ENCODE measurements around the gene COL1A1.
A peak's percentile ranks its signal among the peaks of the same experiment; 100 is the strongest.

COL1A1 gene

DNA sequence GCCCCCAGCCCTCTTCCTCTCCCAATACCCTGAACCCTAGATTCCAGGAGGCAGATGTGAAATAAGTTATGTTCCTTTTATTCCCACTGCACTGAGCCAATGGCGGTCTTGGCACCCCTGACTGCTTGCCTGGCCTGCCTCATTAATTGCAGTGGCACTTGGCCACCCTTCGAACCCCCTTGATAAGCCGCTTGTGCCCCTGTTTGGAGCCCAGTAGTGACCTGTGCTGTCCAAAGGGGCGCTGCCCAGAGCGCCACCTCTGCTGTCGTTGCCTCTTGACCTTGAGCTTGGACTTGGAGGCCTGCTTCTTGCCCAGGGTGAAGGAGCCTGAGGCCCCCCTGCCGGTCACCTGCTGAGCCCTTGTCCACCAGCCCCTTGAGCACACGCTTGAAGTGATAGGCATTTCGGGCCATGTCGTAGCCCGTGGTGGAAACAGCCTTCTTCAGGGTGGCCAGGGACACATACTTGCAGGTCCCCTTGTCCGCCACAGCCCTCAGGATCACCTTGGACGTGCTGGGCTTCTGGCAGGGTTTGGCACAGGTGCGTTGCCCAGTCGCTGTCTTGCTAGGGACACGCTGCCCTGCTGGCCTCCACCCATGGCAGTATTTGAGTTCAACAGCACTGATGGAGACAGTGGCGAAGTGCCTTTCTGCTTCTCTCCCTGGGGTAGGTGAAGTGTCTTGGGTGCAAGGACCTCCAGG, 29.9 kb downstream of the COL1A1 start:
- DNase-seq: no peak

DNA sequence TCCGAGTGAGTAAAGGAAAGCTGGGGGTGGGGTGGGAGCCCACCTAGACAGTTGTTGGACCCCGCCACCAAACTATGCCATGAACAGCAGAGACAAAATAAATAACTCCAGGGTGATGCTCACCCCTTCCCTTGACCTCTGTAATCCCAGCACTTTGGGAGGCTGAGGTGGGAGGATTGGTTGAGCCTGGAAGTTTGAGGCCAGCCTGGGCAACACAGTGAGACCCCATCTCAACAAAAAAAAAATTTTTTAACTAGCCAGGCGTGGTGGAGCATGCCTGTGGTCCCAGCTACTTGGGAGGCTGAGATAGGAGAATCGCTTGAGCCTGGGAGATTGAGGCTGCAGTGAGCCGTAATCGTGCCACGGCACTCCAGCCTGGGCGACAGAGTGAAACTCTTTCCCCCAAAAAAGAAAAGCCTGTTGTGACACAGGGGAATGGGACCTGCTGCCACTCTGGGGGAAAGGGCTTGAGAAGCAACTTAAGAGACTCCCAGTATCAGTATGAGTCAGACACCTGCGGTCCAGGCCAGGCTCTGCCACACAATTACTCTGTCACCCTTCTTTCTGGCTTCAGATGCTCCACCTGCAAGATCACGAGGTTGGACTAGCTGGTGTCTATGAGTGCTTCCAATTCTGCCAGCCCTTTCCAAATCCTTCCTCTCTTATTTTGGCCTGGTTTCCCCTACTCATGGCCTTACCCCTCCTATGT, 30.6 kb downstream of the COL1A1 start:
- no peak for DNase-seq

DNA sequence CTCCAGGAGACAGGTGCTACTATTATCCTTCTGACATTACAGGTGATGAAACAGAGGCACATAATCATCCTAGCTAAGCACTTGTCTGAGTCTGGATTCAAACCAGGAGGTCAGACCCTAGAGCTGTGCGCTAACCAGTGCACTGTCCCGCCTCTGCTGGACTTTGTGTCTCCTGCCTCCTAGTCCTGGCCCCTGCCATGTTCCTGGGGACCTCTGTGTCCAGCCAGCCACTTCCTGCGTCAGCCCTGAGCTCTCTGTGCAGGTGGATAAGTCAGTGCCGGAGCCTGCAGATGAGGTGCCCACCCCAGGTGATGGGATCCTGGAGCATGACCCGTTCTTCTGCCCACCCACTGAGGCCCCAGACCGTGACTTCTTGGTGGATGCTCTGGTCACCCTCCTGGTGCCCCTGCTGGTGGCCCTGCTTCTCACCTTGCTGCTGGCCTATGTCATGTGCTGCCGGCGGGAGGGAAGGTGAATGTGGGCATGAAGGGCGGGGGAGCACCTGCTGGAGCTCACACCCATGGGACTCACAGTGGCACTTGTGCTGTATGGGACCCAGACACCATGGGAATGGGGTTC, 31.5 kb downstream of the COL1A1 start:
- DNase-seq: no peak

DNA sequence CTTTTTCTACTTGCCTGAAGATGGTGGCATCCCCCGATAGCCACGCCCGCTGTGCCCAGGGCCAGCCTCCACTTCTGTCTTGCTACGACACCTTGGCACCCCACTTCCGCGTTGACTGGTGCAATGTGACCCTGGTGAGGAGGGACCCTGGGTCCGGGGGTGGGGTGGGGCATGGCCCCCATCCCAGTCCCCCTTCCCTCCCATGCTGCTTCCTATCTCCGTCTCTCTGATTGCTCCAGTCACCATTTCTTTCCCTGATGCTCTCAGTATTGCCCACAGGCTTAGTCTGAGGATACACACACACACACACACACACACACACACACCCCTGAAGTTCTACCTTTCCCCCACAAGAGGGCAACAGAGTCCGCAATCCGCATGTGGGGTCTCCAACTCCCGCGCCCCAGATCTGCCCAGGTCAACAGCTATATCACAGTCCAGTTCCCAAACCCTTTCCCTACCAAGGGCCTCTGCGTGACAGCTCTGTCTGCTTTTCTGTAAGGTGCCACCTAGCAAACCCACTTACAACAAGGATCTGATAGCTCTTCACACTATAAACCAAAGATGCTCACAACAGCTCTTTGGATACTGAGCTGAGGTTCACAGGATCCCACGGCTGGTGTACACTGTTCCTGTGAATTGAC, 32.2 kb downstream of the COL1A1 start:
- peak; percentile 69 for DNase-seq

DNA sequence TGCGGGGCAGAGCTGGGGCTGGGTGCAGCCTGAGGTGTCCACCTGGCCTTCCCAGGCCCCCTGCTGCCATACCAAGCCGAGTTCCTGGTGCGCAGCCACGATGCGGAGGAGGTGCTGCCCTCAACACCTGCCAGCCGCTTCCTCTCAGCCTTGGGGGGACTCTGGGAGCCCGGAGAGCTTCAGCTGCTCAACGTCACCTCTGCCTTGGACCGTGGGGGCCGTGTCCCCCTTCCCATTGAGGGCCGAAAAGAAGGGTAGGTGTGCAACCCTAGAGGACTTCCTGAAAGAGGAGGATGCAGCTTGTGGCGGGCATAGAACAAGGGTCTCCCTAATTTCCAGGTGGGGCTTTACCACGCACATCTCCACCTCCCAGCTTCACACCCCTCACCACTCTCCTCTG, 33.1 kb downstream of the COL1A1 start:
- DNase-seq: no peak

DNA sequence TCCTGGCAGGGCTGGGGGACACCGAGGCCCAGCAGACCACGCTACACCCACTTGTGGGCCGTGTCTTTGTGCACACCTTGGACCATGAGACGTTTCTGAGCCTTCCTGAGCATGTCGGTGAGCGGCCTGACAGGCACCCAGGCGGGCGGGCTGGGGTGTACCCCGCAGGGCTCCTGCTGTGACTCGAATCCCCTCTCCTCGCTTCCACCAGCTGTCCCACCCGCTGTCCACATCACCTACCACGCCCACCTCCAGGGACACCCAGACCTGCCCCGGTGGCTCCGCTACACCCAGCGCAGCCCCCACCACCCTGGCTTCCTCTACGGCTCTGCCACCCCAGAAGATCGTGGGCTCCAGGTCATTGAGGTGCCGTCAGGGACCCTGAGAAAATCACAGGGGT, 34.1 kb downstream of the COL1A1 start:
- no peak for DNase-seq

DNA sequence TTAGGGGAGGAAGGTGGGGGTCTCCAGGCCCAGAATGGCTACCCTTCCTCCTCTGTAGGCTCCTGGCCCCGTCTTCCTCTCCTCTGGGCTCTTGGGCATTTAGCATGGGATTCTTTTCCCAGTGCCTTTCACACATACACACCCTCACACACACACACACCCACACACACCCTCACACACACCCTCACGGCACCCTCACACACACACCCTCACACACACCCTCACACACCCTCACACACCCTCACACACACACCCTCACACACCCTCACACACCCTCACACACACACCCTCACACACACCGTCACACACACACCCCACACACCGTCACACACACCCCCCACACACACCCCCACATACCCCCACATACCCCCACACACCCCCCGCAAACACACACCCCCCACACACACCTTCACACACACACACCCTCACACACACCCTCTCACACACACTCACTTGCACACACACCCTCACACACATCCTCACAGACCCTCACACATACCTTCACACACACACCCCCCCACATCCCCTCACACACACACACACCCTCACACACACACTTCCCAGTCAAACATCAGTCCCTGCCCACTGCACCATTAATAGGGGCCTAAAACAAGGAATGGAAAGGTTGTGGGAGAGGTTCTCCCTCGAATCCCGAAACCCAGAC, 34.8 kb downstream of the COL1A1 start:
- no peak for DNase-seq

DNA sequence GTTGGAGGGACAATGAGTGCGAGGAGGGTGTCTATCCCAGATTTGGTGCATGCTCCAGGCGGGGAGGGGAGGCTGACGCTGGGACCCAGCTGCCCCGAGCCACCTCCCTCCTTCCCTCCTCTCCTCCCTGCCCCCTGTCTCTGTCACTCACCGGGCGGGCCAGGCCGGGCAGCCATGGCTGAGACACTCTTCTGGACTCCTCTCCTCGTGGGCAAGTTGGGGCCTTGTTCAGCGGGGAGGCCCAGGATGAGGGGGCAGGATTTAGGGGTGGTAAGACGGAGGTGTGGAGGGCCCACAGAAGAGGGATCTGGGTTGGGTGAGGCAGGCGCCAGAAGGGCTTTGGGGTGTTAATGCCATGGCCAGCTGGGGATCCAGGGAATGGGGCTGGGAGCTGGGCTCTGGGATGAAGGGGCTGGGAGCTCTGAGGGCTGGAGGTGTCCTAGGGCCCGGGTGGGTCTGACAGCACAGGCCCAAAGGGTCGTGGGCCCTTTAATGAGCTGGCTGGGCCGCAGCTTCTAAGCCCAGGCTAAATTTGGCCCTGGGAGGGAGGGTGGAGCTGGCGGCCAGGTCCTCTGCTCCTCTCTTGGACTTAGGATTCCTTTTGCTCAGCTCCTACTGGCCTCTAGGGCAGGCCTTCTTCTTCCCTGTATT, 35.4 kb downstream of the COL1A1 start, which contains the start of gene SGCA:
Gene SGCA (plus strand): TSS at position 139 of the 651 bp plus-strand sequence. CDS start 36 bp downstream, at position 175.
- no peak for DNase-seq

DNA sequence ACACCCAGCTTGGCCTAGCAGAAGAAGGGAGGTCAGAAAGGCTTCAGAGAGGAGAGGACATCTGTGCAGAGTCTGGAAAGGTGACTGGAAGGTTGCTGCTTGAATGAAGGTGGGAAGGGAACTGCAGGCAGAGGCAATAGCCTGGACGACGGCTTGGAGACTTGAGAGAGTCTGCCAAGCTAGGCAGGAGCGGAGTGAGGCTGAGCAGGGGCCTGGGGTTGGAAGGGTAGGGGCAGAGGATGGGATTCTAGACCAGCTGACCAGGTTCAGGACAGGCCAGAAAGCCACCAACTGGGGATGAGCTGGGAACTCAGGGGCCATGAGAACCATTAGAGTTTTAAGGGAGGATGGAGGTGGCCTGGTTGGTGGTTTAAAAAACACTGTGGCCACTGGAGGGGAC, 36.0 kb downstream of the COL1A1 start:
- no peak for DNase-seq

DNA sequence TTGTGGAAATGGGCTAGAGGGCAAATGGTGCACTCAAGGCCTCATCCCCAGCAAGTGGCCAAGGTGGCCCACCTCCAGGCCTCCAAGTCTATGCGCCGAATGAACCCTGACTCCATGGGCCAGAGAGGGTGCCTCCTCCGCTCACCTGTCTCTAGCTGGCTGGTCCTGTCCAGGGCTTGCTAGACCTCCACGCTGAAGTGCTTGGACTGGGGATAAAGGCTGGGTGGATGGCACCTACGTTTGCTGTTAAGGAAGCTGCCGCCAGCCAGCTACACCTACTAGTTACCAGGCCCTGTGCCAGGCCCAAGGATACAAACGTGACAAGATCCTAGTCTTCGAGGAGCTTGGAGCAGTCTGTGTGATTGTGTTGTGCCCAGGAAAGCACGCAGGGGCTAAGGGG, 36.4 kb downstream of the COL1A1 start:
- DNase-seq: no peak

DNA sequence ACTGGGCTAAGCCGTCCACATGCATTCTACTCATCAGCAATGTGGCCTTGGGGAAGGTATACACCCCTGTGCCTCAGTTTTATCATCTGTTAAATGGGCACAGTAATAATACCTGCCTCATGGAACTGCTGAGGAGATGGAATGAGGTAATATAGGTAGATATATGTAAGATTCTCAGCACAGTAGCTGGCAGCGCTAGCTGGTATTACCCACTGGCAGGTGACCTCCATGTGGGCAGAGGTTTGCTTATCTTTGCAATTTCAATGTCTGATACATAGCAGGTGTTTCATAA, 36.8 kb downstream of the COL1A1 start:
- no peak for DNase-seq

DNA sequence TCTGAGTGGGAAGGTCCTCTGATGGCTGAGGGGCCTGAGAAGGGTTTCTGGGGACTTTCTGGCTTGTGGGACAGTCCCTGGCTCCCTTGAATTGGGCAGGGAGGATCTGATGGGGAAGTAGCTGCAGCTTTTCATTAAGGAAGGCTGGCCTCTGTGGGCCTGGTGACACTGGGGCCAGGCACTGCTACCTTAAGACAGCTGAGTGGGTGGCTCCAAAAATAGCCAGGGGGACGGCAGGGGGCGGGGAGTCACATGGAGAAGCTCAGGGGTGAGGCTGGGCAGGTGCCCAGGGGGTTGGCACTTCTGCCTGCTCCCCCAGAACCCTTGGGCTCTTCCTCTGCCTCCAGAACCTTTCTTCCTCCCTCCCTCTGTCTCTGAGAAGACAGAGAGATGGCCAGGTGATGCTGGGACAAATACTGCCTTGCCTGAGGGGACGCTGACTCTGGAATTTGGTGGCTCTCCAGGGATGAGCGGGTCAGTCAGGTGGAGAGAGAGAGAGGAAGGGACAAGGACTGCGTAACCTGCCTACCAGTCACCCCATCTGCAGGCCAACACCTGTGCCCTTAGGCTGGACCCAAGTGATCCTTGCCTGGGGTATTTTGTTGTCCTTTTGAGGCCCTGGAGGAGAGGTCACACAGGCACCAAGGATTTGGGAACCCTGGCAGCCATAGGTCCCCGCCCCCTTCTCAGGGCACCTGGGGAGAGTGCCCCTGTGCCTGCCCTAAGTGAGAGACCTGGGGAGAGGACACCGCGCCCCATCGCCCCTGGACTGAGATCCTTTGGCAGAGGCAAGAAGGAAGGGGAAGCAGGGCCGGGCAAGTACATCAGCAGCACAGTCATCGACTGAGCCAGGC, 37.4 kb downstream of the COL1A1 start:
- no peak for DNase-seq

DNA sequence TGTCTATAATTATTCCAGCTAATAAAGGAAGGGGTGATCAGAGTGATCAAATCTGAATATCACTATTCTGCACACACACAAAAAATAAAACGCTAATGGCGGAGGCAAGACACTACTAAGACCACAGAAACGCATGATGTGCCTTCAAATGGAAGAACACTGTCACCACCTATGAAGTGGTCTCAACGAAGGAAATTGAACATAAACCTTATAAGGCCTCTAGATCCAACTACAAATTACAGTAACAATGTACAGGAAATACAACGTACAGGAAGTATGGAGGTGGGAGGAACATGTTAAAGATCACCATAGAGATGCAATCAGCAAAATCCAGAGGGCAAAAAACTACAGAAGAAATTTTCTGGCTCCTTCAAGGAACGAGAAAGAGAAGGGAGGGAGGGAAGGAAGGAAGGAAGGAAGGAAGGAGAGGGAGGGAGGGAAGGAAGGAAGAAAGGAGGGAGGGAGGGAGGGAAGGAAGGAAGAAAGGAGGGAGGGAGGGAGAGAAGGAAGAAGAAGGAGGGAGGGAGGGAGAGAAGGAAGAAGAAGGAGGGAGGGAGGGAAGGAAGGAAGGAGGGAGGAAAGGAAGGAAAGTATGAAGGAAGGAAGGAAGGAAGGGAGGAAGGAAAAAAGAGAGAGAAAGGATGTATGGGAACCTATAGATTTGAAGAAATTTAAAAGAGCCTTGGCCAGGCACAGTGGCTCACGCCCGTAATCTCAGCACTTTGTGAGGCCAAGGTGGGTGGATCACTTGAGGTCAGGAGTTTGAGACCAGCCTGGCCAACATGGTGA, 38.8 kb downstream of the COL1A1 start:
- no peak for DNase-seq

DNA sequence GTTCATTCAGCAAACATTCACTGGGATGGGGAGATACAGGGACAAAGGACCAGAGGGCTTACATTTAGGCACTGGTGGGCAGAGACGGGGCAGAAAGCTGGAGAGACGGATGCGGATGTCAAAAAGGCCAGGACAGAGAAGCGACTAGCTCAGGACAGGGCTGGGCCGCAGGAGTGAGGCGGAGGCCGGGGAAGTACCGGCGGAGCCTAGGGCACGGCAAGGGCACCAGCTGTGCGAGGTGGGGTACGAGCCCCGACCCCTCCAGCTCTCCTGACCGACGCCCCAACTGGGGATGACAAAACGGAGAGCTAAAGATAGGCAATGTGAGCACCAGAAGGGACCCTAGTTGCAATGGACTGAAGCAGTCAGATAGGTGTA, 39.5 kb downstream of the COL1A1 start:
- DNase-seq: no peak

DNA sequence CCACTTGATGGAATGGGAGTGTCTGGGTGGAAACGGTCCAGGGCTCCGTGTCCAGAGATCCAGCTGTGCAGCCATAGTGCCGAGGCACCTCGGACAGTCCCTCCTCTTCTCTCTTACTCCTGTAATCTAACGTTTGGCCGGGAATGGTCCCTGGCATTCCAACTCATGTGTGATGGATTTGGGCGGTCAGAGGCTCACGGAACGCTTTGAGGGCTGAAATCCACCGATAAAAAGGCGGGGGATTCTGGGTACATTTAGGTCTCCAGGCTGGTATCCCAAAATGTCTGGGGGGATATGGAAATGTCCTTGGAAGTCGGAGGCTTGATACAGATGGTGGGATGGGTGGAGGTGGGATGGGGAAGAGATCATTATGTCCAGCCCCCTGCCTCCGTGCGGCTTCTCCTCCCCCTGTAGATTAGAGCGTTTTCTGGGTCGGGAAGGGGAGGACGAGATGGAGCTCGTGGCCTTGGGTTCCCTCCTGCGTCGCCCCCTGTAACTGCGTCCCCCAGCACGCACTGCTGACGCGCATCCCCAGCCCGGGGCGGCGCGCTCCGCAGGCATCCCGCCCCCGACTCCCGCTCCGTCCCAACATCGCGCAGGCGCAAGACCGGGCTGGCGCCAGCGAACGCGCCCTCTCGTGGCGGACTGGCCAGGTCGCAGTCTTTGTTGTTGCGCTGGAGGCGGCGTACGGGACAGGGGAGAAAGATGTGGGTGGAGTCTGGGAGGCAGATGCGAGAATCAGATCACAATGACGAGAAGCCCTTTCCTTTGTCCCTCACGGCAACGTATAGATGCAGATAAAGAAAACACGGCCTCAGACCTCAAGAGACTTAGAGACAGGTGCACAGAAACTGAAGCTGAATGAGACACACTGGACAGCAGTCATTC, 40.2 kb downstream of the COL1A1 start:
- DNase-seq: peak; percentile 94

DNA sequence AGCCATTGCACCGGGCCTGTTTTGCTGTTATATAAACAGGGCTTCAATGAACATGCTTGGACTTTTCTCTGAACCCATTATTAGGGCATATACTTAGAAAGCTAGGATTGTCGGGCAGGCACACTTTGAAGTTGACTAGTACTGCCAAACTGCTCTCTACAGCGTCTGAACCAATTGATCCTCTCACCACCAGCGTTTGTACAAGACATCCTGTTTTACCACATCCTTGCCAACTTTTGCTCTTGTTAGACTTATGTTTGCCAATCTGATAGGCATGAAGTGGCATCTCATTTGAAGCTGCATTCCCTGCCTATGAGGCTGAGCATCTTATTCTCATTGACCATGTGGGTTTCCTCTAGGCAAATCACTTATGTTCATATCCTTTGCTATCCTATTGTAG, 43.5 kb downstream of the COL1A1 start:
- DNase-seq: no peak

DNA sequence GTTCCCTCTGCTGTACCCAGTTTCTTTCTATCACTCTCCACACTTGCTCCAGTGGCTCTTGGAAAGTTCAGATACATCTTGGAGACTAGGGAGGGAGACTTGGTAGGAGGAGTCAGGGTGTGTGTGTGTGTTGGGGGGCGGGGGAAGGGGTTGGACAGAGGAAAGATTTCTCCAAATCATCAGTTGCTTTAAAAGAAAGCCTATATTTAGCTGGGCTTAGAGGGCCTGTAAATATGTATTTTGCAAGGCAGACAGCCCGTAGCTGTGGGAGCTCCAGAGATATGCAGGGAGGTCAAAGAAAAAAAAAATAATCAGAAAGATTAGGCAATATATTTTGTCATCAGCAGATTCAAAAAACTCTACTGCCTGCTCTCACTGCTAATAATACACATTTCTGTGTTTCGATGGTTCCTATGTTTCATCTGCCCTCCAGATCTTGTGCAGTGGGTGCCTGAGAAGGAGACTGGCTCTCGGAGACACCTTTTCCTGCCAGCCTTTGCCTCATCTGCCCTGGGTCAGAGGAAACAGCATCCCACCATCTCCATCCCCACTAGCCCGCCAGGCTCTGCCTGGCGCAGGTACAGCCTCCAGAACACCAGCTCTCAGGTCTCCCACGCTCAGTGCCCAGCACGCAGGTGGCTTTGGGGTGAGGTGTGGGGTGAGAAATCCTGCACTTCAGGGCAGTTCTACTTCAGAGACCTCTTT, 46.2 kb downstream of the COL1A1 start:
- DNase-seq: no peak

DNA sequence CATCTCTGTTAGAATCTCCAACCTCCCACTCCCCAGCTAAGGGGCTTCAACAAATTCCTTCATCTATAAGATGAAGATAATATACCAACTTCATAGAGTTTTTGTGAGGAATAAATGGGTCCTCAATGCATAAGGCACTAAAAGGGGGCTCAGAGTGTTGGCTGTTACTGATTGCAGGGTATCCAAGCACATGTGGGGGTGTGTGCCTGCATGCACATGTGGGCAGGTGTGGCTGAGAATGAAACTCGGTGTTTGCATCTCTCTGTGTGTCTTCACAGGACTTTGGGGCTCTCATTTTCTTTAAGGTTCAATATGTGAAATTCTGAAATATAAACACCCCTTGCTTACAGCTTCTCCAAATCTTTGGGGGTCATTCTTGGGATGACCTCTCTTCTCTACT, 46.8 kb downstream of the COL1A1 start:
- no peak for DNase-seq

Data from T1000 (cell line).